GM12864 (cell line): ENCODE results near the gene GABRB1.
A peak's percentile ranks its signal among the peaks of the same experiment; 100 is the strongest.

Source experiments
- DNase-seq: peaks from one replicate; pipeline ENCODE4 v3.0.0-alpha.2; 2011; ENCODE audit warnings: low read depth
- H3K4me3 ChIP-seq: 2 replicates; pipeline ENCODE4 v1.5.1; 2011; ENCODE audit warnings: mild to moderate bottlenecking, low read depth, low read length, control low read depth
- TF ChIP-seq, protein P1 (sequence below): IDR thresholded peaks from 2 replicates; pipeline ENCODE4 v1.5.1; 2011; ENCODE audit warnings: low read depth, mild to moderate bottlenecking, moderate library complexity, low read length, control low read depth, inconsistent platforms; ENCODE audit errors: missing control alignments

Gene GABRB1

DNA sequence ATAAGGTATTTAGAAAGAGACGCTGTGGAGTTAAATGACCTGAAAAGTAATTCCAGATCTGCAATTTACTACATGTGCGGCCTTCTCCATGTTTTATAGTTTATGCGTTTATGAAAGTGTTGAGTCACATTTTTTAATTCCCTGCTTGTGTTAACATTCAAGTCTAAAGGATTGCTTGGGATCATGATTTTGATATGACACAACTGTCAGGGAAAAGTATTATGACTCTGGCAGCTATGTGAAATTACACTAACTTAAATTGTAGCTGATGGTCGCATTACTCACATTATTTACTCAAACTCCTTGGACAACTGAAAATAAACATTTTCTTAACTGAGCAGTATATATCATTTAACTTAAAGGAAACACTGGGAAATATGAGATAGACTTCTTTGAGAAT, 14.3 kb upstream of the GABRB1 start:
- no peak for DNase-seq
- H3K4me3 ChIP-seq: no peak overlapping the region
- TF ChIP-seq, protein P1, sequence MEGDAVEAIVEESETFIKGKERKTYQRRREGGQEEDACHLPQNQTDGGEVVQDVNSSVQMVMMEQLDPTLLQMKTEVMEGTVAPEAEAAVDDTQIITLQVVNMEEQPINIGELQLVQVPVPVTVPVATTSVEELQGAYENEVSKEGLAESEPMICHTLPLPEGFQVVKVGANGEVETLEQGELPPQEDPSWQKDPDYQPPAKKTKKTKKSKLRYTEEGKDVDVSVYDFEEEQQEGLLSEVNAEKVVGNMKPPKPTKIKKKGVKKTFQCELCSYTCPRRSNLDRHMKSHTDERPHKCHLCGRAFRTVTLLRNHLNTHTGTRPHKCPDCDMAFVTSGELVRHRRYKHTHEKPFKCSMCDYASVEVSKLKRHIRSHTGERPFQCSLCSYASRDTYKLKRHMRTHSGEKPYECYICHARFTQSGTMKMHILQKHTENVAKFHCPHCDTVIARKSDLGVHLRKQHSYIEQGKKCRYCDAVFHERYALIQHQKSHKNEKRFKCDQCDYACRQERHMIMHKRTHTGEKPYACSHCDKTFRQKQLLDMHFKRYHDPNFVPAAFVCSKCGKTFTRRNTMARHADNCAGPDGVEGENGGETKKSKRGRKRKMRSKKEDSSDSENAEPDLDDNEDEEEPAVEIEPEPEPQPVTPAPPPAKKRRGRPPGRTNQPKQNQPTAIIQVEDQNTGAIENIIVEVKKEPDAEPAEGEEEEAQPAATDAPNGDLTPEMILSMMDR: no peak

DNA sequence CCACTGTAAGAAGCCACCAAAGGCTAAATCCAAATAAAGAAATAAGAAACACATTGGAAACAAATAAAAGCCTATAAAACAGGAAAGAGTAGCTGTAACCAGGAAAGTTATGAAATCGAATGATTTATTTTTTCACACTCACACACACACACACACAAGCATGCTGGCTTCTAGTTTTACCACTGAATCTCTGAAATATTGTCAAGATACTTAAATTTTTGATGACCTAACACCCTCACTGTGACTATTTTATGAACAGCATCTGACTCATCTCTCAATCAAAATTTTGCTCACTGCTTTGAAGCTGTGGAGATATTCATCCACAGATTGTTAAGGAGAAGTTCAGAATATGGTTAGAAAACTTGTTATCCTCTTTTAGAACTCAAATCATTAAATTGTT, 13.9 kb upstream of the GABRB1 start:
- no peak for DNase-seq
- H3K4me3 ChIP-seq: no peak overlapping the region
- TF ChIP-seq, protein P1: no peak

DNA sequence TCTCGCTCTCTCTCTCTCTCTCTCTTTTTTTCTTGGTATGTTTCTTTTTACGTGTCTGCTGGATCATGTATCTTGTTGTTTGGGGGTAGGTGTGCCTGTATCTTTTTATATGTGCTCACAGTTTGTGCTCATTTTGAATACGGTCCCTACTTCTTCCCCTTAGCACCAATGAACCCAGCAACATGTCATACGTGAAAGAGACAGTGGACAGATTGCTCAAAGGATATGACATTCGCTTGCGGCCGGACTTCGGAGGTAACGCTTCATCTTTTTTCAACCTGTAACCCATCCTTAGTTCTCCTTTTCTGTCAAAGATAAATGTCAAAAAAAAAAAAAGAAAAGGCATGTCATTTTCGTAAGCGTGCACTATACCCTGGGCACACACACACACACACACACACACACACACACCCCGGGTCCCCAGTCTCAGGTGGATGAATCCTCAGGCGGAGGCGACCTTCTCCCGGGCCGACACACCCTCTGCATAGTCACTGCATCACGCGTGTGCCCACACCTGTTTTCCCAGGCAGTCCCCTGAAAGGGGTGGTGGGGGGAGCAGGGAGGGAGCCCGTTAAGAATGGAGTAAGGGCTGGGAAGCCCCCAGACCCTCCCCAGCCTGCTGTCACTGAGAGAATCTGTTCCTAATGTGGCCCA, 511 bp downstream of the GABRB1 start:
- no peak overlapping the region; the same call in 1 of the 2 replicates for H3K4me3 ChIP-seq
- DNase-seq: no peak
- TF ChIP-seq, protein P1: no peak

DNA sequence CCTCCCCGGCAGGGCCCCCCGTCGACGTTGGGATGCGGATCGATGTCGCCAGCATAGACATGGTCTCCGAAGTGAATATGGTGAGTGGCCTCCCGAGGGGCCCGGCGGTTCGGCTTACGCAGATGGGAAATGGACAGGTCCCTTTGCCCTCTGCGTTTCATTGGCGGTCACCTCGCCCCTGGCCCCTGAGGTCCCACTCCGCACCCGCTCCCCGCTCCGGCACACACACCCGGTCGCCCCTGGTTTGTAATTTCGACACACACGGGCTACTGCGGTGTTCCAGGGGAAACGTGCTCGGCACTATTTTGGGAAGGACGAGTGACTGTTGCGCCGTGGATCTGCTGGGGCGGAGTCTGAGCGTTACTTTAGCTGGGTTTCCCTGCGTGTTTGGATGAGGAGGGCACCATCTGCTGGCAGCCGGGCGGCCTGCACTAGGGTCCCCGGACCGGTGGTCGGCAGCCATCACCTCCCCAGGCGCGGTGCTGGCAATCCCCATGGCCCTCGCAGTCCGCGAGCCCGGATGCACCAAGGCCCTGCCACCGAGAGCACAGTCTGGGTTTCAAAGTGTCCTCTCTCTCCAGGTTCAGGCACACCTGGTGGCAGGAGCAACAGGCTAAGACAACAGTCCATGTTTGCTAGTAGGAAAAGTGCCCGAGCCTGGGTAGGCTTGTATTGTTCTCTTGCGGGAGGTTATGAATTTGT, 1.2 kb downstream of the GABRB1 start:
- TF ChIP-seq, protein P1: peak; percentile 79
- peak overlapping the region; percentile 16 for H3K4me3 ChIP-seq
- DNase-seq: no peak

DNA sequence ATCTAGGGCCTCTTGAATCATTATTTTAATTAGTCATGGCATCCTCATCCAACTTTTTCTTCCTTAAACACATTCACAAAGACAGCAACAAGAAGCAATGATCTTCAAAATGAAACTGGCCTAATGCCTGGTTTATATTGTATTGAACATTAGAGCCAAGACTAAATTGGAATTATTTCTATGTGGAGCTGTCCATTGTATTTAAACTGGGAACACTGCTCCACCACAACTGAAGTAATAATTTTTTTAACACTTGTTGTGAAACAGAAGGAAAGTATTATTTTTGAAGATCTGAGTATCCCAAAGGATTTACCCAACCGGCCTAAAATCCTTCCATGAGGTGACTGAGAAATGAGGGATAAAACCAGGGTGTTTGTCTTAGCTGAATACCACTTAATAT, 6.9 kb downstream of the GABRB1 start:
- TF ChIP-seq, protein P1: no peak
- DNase-seq: no peak
- no peak overlapping the region for H3K4me3 ChIP-seq

DNA sequence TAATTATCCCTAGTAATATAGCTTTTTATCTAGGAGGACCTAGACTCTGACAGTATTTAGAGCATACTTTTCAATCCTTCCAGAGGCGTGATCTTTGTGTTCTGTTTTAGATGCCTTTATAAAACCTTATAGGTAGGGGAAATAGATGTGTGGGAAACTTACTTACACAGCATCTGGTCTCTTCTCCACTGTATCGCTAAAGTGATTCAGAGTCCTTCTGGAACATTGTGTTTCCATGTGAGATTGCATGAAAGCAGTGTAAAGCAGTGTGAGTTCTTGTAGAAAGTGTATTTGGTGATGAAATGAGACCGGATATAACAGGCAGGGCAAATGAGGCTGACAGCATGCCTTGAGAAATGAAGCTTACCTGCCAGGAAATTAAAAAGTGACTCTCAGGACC, 9.5 kb downstream of the GABRB1 start:
- DNase-seq: no peak
- TF ChIP-seq, protein P1: no peak
- no peak overlapping the region for H3K4me3 ChIP-seq

DNA sequence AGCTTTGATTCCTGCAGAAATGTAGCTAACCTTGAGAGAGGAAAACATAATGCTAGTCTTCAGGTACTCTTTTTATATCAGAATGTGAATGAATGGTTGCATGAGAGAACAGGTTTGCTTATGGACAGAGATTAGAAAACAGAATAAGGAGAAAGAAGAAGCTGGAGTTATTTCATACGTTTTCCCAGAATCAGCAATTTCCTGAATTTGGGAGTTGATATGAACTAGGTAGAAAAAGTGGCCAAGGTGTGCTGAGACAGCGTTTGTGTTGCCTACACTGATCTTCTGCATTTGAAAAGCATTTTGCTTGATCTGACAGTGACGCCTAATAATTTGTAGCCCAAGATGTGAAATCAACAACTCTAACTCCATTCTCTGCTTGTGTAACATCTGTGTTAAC, 12.5 kb downstream of the GABRB1 start:
- no peak overlapping the region for H3K4me3 ChIP-seq
- TF ChIP-seq, protein P1: no peak
- no peak for DNase-seq
